ENCODE results near the gene PRAMEF8.
"Not testable (repeated sequence)": the region's sequence is repeated elsewhere in the genome, so short reads cannot be mapped to it uniquely, and the experiment has no call there.

Gene PRAMEF8

DNA sequence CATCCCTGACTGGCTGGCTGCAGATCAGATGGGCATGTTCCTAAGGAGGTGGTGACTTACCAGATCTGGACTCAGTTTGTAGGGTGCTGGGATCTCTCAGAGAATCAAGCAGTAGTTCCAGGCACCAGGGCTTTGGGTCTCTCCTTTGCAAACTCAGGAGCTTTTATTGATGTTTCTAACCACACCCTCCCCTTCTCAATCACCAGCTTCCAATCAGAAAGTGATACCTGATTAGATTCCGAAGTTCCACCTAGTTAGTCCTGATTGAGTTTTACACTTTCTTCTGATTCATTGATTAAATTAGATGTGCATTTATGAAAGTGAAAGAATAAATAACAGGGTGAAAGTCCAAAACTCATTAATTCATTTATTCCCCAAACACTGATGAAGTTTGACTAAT, at the start of gene PRAMEF8:
Gene PRAMEF8 (minus strand): TSS at position 101 of the 400 bp plus-strand sequence. CDS start 1,046 bp downstream, outside the sequence.
- ATAC-seq, DNase-seq: not testable (repeated sequence)

DNA sequence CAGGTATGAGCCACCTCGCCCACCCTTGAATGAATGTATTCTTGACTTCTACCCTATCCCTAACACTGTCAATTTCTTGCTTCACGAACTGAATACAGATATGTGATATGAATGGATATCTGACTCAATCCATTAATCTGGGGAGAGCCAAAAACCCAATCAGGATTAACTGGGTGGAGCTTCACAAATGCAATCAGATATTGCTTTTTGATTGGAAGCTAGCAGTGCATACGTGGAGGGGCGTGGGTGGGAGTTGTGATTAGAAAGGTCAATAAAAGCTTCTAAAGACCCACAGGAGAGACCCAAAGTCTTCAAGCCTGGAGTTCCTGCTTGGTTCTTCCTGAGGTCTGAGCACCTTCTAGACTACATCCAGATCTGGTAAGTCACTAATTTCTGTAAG, 30.3 kb upstream of the PRAMEF8 start, which contains the start of gene PRAMEF15:
Gene PRAMEF15 (plus strand): TSS at position 301 of the 400 bp plus-strand sequence. CDS start 2,827 bp downstream, outside the sequence.
- not testable (repeated sequence) for DNase-seq, ATAC-seq

DNA sequence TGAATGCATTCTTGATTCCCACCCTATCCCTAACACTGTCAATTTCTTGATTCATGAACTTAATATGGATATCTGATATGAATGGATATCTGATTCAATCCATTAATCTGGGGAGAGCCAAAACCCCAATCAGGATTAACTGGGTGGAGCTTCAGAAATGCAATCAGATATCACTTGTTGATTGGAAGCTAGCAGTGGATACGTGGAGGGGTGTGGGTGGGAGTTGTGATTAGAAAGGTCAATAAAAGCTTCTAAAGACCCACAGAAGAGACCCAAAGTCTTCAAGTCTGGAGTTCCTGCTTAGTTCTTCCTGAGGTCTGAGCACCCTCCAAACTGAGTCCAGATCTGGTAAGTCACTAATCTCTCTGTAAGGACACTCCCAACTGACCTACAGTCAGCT, 18.3 kb upstream of the PRAMEF8 start, which contains the start of gene PRAMEF33:
Gene PRAMEF33 (plus strand): TSS at position 301 of the 400 bp plus-strand sequence. CDS start 2,416 bp downstream, outside the sequence.
- DNase-seq, ATAC-seq: not testable (repeated sequence)

DNA sequence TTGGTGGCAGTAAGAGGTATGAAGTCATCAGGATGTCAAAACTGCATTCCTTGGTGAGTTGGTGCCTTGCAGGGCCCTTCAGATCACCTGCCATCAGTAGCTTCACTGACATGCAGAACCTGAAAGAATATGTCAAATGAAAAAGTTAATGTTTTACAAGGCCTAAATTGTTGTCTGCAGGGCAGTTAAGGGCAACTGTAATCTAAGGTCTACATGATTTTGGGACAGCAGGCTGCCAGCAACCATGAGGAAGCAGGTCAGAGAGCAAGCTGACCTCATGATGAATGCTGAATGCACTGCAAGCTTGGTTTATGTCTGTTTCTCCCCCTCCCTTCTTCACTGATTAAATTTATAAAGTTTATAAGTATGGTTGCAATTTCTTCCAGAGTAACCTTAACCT, 17.3 kb upstream of the PRAMEF8 start:
- DNase-seq, ATAC-seq: not testable (repeated sequence)

DNA sequence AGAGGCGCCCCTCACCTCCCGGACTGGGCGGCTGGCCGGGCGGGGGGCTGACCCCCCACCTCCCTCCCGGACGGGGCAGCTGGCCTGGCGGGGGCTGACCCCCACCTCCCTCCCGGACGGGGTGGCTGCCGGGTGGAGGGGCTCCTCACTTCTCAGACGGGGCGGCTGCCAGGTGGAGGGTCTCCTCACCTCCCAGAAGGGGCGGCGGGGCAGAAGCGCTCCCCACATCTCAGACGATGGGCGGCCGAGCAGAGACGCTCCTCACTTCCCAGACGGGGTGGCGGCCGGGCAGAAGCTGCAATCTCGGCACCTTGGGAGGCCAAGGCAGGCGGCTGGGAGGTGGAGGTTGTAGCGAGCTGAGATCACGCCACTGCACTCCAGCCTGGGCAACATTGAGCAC, 13.8 kb upstream of the PRAMEF8 start:
- DNase-seq, ATAC-seq: not testable (repeated sequence)

DNA sequence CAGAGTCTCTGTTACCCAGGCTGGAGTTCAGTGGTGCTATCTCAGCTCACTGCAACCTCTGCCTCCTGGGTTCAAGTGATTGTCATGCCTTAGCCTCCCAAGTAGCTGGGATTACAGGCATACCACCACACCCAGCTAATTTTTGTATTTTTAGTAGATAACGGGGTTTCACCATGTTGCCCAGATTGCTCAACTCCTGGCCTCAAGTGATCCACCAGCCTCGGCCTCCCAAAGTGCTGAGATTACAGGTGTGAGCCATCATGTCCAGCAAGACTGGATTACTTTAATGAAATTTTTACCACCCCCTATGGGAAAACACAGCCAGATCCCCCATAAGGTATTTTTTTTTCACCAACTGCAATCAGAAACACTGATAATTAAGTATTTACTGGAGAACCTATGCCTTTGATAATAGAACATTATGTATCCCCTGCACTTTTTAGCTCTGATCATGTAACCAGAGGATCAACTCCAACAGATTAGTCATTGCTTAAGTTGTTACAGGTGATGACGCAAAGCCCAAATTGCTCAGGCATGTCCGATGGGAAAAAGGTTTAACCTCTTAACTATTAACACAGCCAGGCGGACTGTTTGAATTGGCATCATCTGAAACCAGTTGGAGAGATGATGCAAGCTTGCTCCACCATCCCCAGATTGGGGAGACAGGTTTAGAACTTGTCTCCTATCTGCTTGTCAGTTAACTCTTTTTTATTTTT, 12.4 kb upstream of the PRAMEF8 start:
- not testable (repeated sequence) for ATAC-seq, DNase-seq

DNA sequence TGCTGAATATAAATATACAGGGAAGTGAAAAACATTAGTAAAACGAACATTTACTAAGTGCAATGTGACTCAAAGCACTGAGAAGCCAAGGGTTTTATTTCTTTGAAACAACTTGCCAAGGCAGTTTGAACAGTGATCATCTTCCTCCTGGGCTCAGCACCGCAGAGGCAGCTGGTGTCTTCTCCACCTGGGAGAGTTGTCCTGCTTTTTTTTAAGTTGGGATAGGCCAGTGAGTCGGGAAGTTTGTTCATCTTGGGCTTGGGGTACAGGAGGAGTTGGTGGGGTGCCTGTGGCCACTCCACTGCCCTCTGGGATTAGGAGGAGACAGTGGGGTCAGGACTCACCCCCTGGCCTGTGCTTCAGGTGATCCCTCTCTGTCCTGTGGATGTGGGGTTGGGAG, 4.1 kb upstream of the PRAMEF8 start:
- DNase-seq, ATAC-seq: not testable (repeated sequence)

DNA sequence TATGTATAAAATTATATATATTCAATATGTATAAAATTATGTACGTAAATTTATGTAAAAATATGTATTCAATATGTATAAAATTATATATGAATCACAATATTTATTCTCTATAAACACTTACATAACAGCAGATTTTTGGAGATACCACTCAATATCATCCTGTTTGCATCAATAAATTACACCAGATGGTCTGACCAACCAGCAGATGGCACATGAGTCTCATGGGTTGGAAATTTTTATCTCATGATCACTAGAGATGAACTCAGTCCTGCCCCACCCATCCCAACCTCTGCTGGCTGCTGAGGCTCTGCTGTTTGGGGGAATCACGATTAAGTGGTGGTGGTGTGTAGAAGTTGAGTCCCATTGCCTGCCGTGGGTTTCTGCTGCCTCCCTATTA, 5.3 kb downstream of the PRAMEF8 start:
- ATAC-seq, DNase-seq: not testable (repeated sequence)

DNA sequence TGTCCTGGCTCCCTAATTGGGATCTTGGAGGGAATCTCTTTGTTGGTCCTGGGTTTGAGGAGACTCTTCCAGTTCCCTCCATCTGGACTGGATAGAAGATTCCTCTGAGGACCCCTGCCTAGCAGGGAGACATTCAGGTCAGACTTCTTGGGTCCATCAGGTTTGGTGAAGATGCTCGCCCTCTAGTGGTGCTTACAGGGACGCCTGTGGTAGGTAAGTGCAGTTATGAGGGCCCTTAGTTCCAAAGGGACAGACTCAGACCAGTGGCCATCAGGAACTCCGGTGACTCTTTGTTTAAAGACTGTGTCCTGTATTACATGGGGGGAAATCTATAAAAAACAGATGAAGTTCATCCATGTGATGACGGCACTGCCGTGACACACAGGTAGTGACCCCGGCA, 7.9 kb downstream of the PRAMEF8 start:
- ATAC-seq, DNase-seq: not testable (repeated sequence)

DNA sequence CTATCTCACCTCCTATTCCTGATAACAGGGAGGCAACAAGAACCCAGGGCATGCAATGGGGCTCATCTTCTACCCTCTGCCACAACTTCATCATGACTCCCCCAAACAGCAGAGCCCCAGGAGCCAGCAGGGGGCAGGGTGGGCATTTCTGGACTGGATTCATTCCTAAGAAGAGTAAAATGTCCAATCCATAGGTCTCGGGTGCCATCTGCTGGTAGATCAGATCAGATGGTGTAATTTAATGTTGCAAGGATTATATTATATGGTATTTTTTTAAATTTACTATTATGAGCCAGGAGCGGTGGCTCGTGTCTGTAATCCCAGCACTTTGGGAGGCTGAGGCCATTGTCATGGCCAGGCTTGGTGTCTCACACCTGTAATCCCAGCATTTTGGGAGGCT, 19.8 kb downstream of the PRAMEF8 start:
- not testable (repeated sequence) for ATAC-seq, DNase-seq

DNA sequence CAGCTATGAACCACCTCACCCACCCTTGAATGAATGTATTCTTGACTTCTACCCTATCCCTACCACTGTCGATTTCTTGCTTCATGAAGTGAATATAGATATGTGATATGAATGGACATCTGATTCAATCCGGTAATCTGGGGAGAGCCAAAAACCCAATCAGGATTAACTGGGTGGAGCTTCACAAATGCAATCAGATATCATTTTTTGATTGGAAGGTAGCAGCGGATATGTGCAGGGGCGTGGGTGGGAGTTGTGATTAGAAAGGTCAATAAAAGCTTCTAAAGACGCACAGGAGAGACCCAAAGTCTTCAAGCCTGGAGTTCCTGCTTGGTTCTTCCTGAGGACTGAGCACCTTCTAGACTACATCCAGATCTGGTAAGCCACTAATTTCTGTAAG, 31.0 kb downstream of the PRAMEF8 start, which contains the start of gene PRAMEF5:
Gene PRAMEF5 (plus strand): TSS at position 301 of the 400 bp plus-strand sequence. CDS start 5,071 bp downstream, outside the sequence.
- ATAC-seq, DNase-seq: not testable (repeated sequence)

DNA sequence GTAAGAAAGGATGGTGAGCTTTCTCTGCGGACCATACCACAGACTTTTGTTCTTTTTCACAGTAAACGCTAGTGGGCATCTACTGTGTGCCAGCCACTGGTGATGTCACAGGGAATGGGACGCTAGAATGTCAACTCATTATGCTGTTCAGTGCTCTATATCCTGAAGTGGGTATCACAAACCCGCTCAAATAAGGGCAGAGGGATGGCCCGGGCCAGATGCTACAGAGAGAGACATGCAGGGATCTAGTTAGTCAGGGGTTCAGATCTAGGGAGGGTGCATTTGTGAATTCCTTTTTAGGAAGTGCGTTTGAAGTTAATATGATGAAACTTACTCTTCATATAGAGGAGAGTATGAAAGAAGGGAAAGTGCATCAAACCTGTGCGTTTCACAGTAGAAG, 37.8 kb downstream of the PRAMEF8 start:
- DNase-seq: not testable (repeated sequence)

DNA sequence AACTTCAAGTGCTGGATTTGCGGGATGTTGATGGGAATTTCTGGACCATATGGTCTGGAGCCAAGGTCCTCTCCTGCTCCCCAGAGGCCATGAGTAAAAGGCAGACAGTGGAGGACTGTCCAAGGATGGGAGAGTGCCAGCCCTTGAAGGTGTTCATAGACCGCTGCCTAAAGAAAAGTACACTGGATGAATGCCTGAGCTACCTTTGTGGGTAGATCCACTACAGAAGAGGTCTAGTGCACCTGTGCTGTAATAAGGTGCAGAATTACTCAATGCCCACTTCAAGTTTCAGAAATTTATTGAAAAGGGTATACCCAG, 38.4 kb downstream of the PRAMEF8 start:
- not testable (repeated sequence) for ATAC-seq, DNase-seq

More for the DNA sequence above, 37.8 kb downstream of the PRAMEF8 start:
- ATAC-seq: not testable (repeated sequence)

DNA sequence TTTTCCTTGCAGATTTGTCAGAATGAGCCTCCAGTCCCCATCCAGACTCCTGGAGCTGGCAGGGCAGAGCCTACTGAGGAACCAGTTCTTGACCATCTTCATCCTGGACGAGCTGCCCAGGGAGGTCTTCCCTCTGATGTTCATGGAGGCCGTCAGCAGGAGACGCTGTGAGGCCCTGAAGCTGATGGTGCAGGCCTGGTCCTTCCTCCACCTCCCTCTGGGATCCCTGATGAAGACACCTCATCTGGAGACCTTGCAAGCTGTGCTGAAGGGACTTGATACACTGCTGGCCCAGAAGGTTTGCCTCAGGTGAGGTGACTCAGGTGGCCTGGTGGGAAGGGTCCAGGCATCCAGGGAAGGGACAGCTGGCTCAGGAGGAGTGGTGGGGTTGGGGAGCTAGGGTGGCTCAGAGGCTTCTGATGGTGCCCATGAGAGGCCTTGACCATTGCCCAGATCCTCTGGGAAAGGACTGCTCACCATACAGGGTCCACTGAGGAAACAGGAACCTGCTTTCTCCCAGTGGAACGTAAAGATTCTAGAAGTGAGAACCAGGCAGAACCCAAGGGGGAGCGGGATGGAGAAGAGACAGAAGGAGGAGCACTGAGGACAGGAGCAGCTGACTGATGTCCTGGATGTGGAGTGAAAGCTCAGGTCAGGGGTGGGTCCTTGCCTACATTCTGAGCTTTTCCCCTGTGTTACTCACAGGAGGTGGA, 38.9 kb downstream of the PRAMEF8 start:
- ATAC-seq, DNase-seq: not testable (repeated sequence)

DNA sequence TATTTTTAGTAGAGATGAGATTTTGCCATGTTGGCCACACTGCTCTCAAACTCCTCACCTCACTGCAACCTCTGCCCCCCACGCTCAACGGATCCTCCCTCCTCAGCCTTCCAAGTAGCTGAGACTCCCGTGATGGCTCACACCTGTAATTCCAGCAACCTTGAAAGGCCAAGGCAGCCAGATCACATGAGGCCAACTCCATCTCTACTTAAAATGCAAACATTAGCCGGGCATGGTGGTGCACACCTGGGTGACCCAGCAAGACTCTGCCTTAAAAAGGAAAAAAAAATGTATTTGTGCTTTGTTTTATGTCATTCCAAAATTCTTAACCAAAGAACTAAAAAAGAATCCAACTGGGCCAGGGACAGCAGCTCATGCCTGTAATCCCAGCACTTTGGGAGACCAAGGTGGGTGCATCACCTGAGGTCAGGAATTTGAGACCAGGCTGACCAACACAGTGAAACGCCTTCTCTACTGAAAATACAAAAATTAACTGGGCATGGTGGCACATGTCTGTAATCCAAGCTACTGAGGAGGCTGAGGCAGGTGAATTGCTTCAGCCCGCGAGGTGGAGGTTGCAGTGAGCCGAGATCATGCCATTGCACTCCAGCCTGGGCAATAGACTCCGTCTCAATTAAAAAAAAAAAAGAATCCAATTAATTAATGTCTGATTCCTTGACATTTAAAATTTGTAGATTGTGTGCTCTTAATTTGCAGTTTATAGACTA, 41.2 kb downstream of the PRAMEF8 start:
- ATAC-seq, DNase-seq: not testable (repeated sequence)

DNA sequence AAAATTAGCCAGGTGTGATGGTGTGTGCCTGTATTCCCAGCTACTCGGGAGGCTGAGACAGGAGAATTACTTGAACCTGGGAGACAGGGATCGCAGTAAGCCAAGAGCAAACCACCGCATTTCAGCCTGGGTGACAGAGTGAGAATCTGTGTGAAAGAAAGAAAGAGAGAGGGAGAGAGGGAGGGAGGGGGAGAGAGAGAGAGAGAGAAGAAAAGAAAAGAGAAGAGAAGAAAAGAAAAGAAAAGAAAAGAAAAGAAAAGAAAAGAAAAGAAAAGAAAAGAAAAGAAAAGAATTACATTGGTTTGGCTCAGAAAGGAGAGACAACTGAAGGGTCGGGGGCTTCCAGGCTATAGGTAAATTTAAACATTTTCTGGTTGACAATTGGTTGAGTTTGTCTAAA, 45.3 kb downstream of the PRAMEF8 start:
- DNase-seq, ATAC-seq: not testable (repeated sequence)

DNA sequence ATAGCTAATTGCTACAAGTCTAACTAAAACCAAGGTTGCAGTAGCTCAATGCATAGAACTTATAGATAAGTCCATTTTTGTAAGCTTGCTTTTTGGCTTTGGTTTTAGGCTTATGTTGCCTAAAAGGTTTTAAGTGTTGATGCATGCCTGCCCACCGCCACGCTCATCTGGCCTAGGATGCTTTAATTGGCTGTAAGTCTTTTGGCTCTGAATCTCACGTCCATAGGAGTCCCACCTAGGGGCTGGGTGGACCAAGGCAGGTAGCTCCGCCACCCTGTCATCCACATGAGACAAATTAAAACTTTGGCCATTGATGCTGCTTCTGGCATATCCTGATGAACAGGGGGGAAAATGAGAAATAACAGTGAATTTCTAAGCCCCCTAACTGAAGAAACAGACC, 47.4 kb downstream of the PRAMEF8 start:
- not testable (repeated sequence) for DNase-seq, ATAC-seq

DNA sequence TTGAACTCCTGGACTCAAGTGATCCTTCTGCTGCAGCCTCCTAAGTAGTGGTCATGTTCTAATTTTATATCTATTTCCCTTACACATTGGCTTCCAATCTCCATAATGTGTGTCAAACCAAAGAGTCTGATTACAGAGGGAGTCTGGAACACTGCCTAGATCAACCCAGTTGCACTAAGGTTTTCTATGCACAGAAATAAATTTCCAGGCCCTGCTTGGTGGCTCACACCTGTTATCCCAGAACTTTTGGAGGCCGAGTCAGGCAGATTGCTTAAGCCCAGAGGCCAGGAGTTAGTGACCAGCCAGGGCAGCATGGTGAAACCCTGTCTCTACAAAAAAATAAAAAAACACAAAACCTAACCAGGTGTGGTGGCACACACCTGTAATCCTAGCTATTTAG, 50.9 kb downstream of the PRAMEF8 start:
- not testable (repeated sequence) for DNase-seq

DNA sequence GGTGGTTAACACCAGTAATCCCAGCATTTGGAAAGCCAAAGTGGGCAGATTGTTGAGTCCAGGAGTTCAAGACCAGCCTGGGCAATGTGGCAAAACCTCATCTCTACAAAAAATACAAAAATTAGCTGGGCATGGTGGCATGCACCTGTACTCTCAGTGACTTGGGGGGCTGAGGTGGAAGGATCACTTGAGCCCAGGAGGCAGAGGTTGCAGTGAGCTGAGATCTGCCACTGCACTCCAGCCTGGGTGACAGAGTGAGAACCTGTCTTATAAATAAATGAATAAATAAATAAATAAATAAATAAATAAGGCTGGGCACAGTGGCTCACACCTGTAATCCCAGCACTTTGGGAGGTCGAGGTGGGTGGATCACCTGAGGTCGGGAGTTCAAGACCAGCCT, 52.9 kb downstream of the PRAMEF8 start:
- not testable (repeated sequence) for DNase-seq, ATAC-seq

More for the DNA sequence above, 50.9 kb downstream of the PRAMEF8 start:
- not testable (repeated sequence) for ATAC-seq

All from stimulated activated naive CD8-positive, alpha-beta T cell treated with anti-CD3 and anti-CD28 coated beads, Interleukin-15, Interleukin-2, amounts not matched to agents 100 U/mL and 50 U/mL, for 24 hours (primary cell).